Retinal pigment epithelial cell (primary cell): ENCODE results near the gene CXCL1.

Experiments used
- DNase-seq: peaks from one replicate; pipeline ENCODE4 v3.0.0-alpha.2; 2010; ENCODE audit warnings: low read depth
- H3K4me3 ChIP-seq: 2 replicates; pipeline ENCODE4 v1.5.1; 2011; ENCODE audit warnings: mild to moderate bottlenecking, low read length, control low read depth, moderate library complexity
- CTCF ChIP-seq: conservative IDR thresholded peaks from 2 replicates; pipeline ENCODE4 v1.5.1; 2011; ENCODE audit warnings: low read depth, low read length, control low read depth, inconsistent platforms

CXCL1 gene

GRCh38 chr4:73891326-73891725 lies 22.1 kb downstream of the CXCL1 start:
- no peak overlapping the region for H3K4me3 ChIP-seq
- no peak for DNase-seq
- TF ChIP-seq CTCF = no peak

- DNase-seq = no peak
- TF ChIP-seq CTCF = no peak
These were observed 22.7 kb downstream of the CXCL1 start for GRCh38 chr4:73891739-73892405.

GRCh38 chr4:73892966-73893365 lies 23.8 kb downstream of the CXCL1 start:
- DNase-seq = no peak
- TF ChIP-seq CTCF = no peak
- H3K4me3 ChIP-seq = no peak overlapping the region

More at GRCh38 chr4:73891739-73892405, 22.7 kb downstream of the CXCL1 start:
- H3K4me3 ChIP-seq = no peak overlapping the region

GRCh38 chr4:73894001-73894400 lies 24.8 kb downstream of the CXCL1 start:
- no peak for DNase-seq
- H3K4me3 ChIP-seq = no peak overlapping the region

GRCh38 chr4:73895201-73896175 lies 26.3 kb downstream of the CXCL1 start:
- no peak overlapping the region for H3K4me3 ChIP-seq
- peak; percentile 63 for DNase-seq
- no peak for TF ChIP-seq CTCF

More at GRCh38 chr4:73894001-73894400, 24.8 kb downstream of the CXCL1 start:
- TF ChIP-seq CTCF = no peak

GRCh38 chr4:73896416-73896815 lies 27.2 kb downstream of the CXCL1 start:
- no peak for DNase-seq
- H3K4me3 ChIP-seq = no peak overlapping the region
- no peak for TF ChIP-seq CTCF
